GM21723 (cell line): ENCODE measurements around the gene ZNF385B.

Experiments used
- ATAC-seq: cut with Tn5 transposase; IDR thresholded peaks from one replicate; pipeline ENCODE4 v1.9.1; 2021; ENCODE audit warnings: mild to moderate bottlenecking, moderate library complexity; ENCODE audit not compliant: unreplicated experiment

Gene ZNF385B

GRCh38 chr2:179751163-179751809, 110.1 kb downstream of the ZNF385B start:
- no peak for ATAC-seq

GRCh38 chr2:179749210-179749609, 112.2 kb downstream of the ZNF385B start:
- no peak for ATAC-seq

- no peak for ATAC-seq
These were observed 114.4 kb downstream of the ZNF385B start for GRCh38 chr2:179746981-179747380.

GRCh38 chr2:179745635-179746256, 115.7 kb downstream of the ZNF385B start:
- no peak for ATAC-seq

GRCh38 chr2:179744401-179744800, 117.0 kb downstream of the ZNF385B start:
- ATAC-seq, result no peak

- ATAC-seq, result no peak
These were observed 120.1 kb downstream of the ZNF385B start for GRCh38 chr2:179741317-179741716.

- no peak for ATAC-seq
These were observed 131.4 kb downstream of the ZNF385B start for GRCh38 chr2:179729966-179730365.

- ATAC-seq, result no peak
These were observed 134.8 kb downstream of the ZNF385B start for GRCh38 chr2:179726461-179727180.

- ATAC-seq, result no peak
These were observed 137.0 kb downstream of the ZNF385B start for GRCh38 chr2:179724403-179724802.

GRCh38 chr2:179720173-179720772, 141.1 kb downstream of the ZNF385B start:
- ATAC-seq, result no peak

- ATAC-seq, result no peak
These were observed 145.5 kb downstream of the ZNF385B start for GRCh38 chr2:179715871-179716270.

GRCh38 chr2:179715196-179715595, 146.2 kb downstream of the ZNF385B start:
- no peak for ATAC-seq

GRCh38 chr2:179712825-179713224, 148.6 kb downstream of the ZNF385B start:
- ATAC-seq, result no peak

- ATAC-seq, result no peak
These were observed 150.0 kb downstream of the ZNF385B start for GRCh38 chr2:179711375-179711774.

GRCh38 chr2:179703702-179704101, 157.7 kb downstream of the ZNF385B start:
- no peak for ATAC-seq

- ATAC-seq, result no peak
These were observed 158.5 kb downstream of the ZNF385B start for GRCh38 chr2:179702912-179703311.

- no peak for ATAC-seq
These were observed 159.8 kb downstream of the ZNF385B start for GRCh38 chr2:179701524-179702110.

GRCh38 chr2:179695486-179695885, 165.9 kb downstream of the ZNF385B start:
- ATAC-seq, result no peak

- no peak for ATAC-seq
These were observed 166.4 kb downstream of the ZNF385B start for GRCh38 chr2:179694963-179695362.

GRCh38 chr2:179692610-179693009, 168.8 kb downstream of the ZNF385B start:
- ATAC-seq, result no peak

- ATAC-seq, result no peak
These were observed 169.4 kb downstream of the ZNF385B start for GRCh38 chr2:179692043-179692442.
